MM.1S (cell line): ENCODE measurements around the gene C3orf20.

Experiments
- DNase-seq: peaks from one replicate; pipeline ENCODE4 v3.0.0-alpha.2; 2015
- H2AFZ ChIP-seq: fragments of 300-600 bp; sonication (generic); 2 replicates; pipeline ENCODE4 v1.6.0; 2016; ENCODE audit warnings: antibody characterized with exemption, low read length
- H3F3A ChIP-seq: fragments of 300-600 bp; sonication (generic); 2 replicates; pipeline ENCODE4 v1.6.1; 2016; ENCODE audit warnings: mild to moderate bottlenecking, antibody characterized with exemption, low read length, moderate library complexity, mixed read lengths; ENCODE audit not compliant: insufficient read depth
- H3K27ac ChIP-seq: fragments of 300-600 bp; sonication (generic); 2 replicates; pipeline ENCODE4 v1.5.1; 2016; ENCODE audit warnings: mild to moderate bottlenecking, low read length
- H3K27me3 ChIP-seq: fragments of 300-600 bp; sonication (generic); replicated peaks from 2 replicates; pipeline ENCODE4 v1.6.0; 2016; ENCODE audit warnings: low read length; ENCODE audit not compliant: insufficient read depth
- H3K36me3 ChIP-seq: fragments of 300-600 bp; sonication (generic); replicated peaks from 2 replicates; pipeline ENCODE4 v1.6.1; 2016; ENCODE audit warnings: mild to moderate bottlenecking, low read length, mixed read lengths; ENCODE audit not compliant: insufficient read depth
- H3K4me1 ChIP-seq: fragments of 300-600 bp; sonication (generic); 2 replicates; pipeline ENCODE4 v1.6.1; 2016; ENCODE audit warnings: low read length, mixed read lengths
- H3K4me2 ChIP-seq: fragments of 300-600 bp; sonication (generic); 2 replicates; pipeline ENCODE4 v1.6.0; 2016; ENCODE audit warnings: low read depth, low read length
- H3K4me3 ChIP-seq: fragments of 300-600 bp; sonication (generic); 2 replicates; pipeline ENCODE4 v1.5.1; 2016; ENCODE audit warnings: low read length, mixed read lengths
- H3K79me2 ChIP-seq: fragments of 300-600 bp; sonication (generic); 2 replicates; pipeline ENCODE4 v1.6.1; 2016; ENCODE audit warnings: mixed run types, low read length, mixed read lengths
- H3K9ac ChIP-seq: fragments of 300-600 bp; sonication (generic); 2 replicates; pipeline ENCODE4 v1.6.1; 2016; ENCODE audit warnings: low read length, mixed read lengths
- H3K9me2 ChIP-seq: fragments of 300-600 bp; sonication (generic); replicated peaks from 2 replicates; pipeline ENCODE4 v1.6.1; 2016; ENCODE audit warnings: mild to moderate bottlenecking, low read length, mixed read lengths; ENCODE audit not compliant: insufficient read depth
- H3K9me3 ChIP-seq: fragments of 300-600 bp; sonication (generic); replicated peaks from 2 replicates; pipeline ENCODE4 v1.6.1; 2016; ENCODE audit warnings: mild to moderate bottlenecking, low read length, mixed read lengths; ENCODE audit not compliant: insufficient read depth
- H4K20me1 ChIP-seq: fragments of 300-600 bp; sonication (generic); 2 replicates; pipeline ENCODE4 v1.6.1; 2016; ENCODE audit warnings: mild to moderate bottlenecking, low read length, moderate library complexity, mixed read lengths; ENCODE audit not compliant: insufficient read depth
- EZH2 ChIP-seq: fragments of 300-600 bp; sonication (generic); optimal IDR thresholded peaks from 2 replicates; pipeline ENCODE3; 2017; ENCODE audit warnings: low read depth, mild to moderate bottlenecking, antibody characterized with exemption, low read length, mixed read lengths
- EZH2phosphoT487 ChIP-seq: fragments of 300-600 bp; sonication (generic); IDR thresholded peaks from 2 replicates; pipeline ENCODE4 v1.6.1; 2018; ENCODE audit warnings: antibody characterized with exemption, low read length
- TF ChIP-seq, protein P1 (sequence below): fragments of 300-600 bp; sonication (generic); IDR thresholded peaks from 2 replicates; pipeline ENCODE4 v1.5.1; 2016; ENCODE audit warnings: antibody characterized with exemption, low read length, mixed read lengths

The C3orf20 gene

DNA sequence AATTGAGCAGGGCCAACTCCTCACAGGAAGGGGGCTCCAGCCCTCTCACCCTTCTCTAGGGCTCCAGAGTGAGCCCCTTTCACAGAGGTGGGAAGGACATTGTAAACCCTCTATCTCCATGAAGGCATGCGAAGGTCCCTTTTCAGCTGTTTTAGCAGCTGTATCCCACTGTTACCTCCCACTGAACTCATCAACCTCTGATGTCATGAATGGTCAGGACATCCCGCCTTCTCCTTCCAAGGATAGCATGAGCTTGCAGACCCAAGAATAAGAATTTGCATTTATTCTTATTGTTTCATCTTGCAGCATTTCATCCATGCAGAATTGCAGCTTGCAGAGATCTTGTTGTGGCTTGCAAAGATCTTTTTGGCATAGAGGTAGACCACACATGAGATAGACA lies 119.5 kb downstream of the C3orf20 start:
- Histone ChIP-seq H3K27me3 (peaks cover 9% of the 10 kb centered on the region; the same call in 1 of the 2 replicates), H3F3A (no peaks in the 10 kb centered on the region), H3K9me3 (no peaks in the 10 kb centered on the region), H3K9ac (no peak overlapping the region), H3K27ac (no peak overlapping the region), H3K4me2 (no peak overlapping the region), H4K20me1 (no peaks in the 10 kb centered on the region), H3K4me1 (no peaks in the 10 kb centered on the region), H3K4me3 (no peak overlapping the region), H3K9me2 (no peaks in the 10 kb centered on the region), H3K79me2 (no peaks in the 10 kb centered on the region), H3K36me3 (no peaks in the 10 kb centered on the region), H2AFZ (no peak overlapping the region)
- no peak for DNase-seq
- TF ChIP-seq EZH2phosphoT487 (no peak), EZH2 (no peak)
- TF ChIP-seq, protein P1, sequence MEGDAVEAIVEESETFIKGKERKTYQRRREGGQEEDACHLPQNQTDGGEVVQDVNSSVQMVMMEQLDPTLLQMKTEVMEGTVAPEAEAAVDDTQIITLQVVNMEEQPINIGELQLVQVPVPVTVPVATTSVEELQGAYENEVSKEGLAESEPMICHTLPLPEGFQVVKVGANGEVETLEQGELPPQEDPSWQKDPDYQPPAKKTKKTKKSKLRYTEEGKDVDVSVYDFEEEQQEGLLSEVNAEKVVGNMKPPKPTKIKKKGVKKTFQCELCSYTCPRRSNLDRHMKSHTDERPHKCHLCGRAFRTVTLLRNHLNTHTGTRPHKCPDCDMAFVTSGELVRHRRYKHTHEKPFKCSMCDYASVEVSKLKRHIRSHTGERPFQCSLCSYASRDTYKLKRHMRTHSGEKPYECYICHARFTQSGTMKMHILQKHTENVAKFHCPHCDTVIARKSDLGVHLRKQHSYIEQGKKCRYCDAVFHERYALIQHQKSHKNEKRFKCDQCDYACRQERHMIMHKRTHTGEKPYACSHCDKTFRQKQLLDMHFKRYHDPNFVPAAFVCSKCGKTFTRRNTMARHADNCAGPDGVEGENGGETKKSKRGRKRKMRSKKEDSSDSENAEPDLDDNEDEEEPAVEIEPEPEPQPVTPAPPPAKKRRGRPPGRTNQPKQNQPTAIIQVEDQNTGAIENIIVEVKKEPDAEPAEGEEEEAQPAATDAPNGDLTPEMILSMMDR = no peak

DNA sequence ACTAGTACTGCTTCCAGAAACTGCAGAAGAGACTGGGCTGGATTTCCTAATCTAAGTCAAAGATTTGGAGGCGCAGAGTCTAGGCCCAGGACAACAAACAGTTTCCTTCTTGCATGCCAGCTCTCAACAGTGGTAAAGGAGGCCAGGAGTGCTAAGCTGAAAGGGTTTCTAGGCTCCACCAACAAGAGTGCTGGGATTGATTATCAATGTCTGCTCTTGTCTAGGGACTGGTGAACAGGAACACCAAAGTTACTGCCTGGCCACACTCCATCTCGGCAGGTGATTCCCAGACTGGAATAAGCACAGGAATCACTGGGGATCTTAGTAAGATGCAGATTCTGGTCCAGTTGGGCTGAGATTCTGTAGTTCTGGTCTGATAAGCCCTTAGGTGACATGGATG lies 121.1 kb downstream of the C3orf20 start:
- Histone ChIP-seq H2AFZ (no peak overlapping the region), H3K27me3 (peaks cover 9% of the 10 kb centered on the region; the same call in 1 of the 2 replicates), H3K4me3 (no peak overlapping the region), H3K27ac (no peak overlapping the region), H3K4me1 (no peaks in the 10 kb centered on the region), H4K20me1 (no peaks in the 10 kb centered on the region), H3K36me3 (no peaks in the 10 kb centered on the region), H3K9ac (no peak overlapping the region), H3K79me2 (no peaks in the 10 kb centered on the region), H3K4me2 (no peak overlapping the region), H3K9me3 (no peaks in the 10 kb centered on the region), H3K9me2 (no peaks in the 10 kb centered on the region), H3F3A (no peaks in the 10 kb centered on the region)
- TF ChIP-seq EZH2 (no peak), EZH2phosphoT487 (no peak)
- TF ChIP-seq, protein P1 = no peak
- no peak for DNase-seq

DNA sequence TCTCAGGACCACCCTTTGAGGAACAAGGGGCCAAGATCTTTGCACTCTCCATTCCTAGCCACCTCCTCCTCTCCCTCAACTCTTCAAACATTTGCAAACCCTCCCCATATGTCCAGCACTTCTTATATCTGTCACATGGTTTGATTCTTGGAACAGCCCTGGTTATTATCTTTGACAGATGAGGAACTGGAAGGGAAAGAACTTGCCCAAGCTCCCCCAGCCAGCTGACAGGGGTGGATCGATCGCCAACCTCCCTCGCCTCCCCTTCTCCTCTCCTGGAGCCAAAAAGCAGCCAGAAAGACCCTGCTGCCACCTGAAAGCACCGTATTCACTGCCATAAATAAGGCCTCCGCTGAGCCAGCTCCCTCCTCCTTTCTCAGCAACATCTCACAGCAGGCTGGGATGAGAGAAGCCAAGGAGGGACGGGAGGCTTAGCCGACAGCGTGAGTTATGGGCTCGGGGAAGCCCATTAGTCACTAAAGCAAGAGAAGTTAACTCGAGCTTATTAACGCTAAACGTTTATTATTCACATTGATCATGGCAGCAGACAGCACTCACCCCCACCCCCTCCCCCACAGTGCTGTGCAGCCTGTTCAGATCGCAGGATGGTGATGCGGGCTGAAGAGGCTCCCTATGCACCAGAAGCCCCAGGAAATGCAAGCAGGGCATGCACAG lies 121.6 kb downstream of the C3orf20 start:
- no peaks in the 10 kb centered on the region for H4K20me1 ChIP-seq
- H3K27me3 ChIP-seq = peaks cover 9% of the 10 kb centered on the region; the same call in 1 of the 2 replicates
- H2AFZ ChIP-seq = no peak overlapping the region
- H3K4me2 ChIP-seq = no peak overlapping the region
- no peaks in the 10 kb centered on the region for H3K36me3 ChIP-seq
- H3K79me2 ChIP-seq = no peaks in the 10 kb centered on the region
- no peaks in the 10 kb centered on the region for H3K4me1 ChIP-seq
- no peaks in the 10 kb centered on the region for H3K9me2 ChIP-seq
- no peaks in the 10 kb centered on the region for H3K9me3 ChIP-seq
- no peak overlapping the region for H3K9ac ChIP-seq
- DNase-seq = no peak
- TF ChIP-seq EZH2phosphoT487 = no peak
- TF ChIP-seq, protein P1 = no peak
- no peak for TF ChIP-seq EZH2
- H3K4me3 ChIP-seq = no peak overlapping the region
- H3K27ac ChIP-seq = no peak overlapping the region
- no peaks in the 10 kb centered on the region for H3F3A ChIP-seq
